Mesendoderm (in vitro differentiated cells): ENCODE measurements around the gene DGKI.

Source experiments
- DNase-seq: peaks from one replicate; pipeline ENCODE4 v3.0.0; 2013
- H2AK5ac ChIP-seq: 2 replicates; pipeline ENCODE4 v1.6.1; 2013; ENCODE audit warnings: low read length, inconsistent platforms
- H2BK120ac ChIP-seq: 2 replicates; pipeline ENCODE4 v1.6.1; 2013; ENCODE audit warnings: low read depth, mild to moderate bottlenecking, low read length, moderate library complexity, mixed read lengths
- H2BK15ac ChIP-seq: replicated peaks from 2 replicates; pipeline ENCODE4 v1.6.1; 2013; ENCODE audit warnings: low read depth, mild to moderate bottlenecking, moderate library complexity
- H2BK5ac ChIP-seq: 2 replicates; pipeline ENCODE4 v1.6.1; 2013; ENCODE audit warnings: low read length, inconsistent platforms
- H3K18ac ChIP-seq: 2 replicates; pipeline ENCODE4 v1.6.1; 2013; ENCODE audit warnings: mild to moderate bottlenecking, low read length, mixed read lengths
- H3K23ac ChIP-seq: one replicate; pipeline ENCODE4 v1.6.1; 2013; ENCODE audit warnings: low read length
- H3K27ac ChIP-seq: 2 replicates; pipeline ENCODE4 v1.5.1; 2013; ENCODE audit warnings: low read depth, mild to moderate bottlenecking, inconsistent platforms, low read length, moderate library complexity
- H3K27me3 ChIP-seq: 2 replicates; pipeline ENCODE4 v1.6.1; 2013; ENCODE audit warnings: low read length, control low read depth, mild to moderate bottlenecking, inconsistent platforms; ENCODE audit not compliant: insufficient read depth, poor library complexity
- H3K36me3 ChIP-seq: 2 replicates; pipeline ENCODE4 v1.6.1; 2013; ENCODE audit warnings: low read length, inconsistent platforms; ENCODE audit not compliant: control insufficient read depth, insufficient read depth
- H3K4ac ChIP-seq: one replicate; pipeline ENCODE4 v1.6.1; 2013; ENCODE audit warnings: low read depth, mild to moderate bottlenecking, low read length, moderate library complexity
- H3K4me1 ChIP-seq: 2 replicates; pipeline ENCODE4 v1.6.1; 2013; ENCODE audit warnings: low read depth, low read length, inconsistent platforms; ENCODE audit not compliant: control insufficient read depth
- H3K4me2 ChIP-seq: 2 replicates; pipeline ENCODE4 v1.6.1; 2013; ENCODE audit warnings: low read length
- H3K4me3 ChIP-seq: 2 replicates; pipeline ENCODE4 v1.5.1; 2013; ENCODE audit warnings: mild to moderate bottlenecking, low read length
- H3K56ac ChIP-seq: one replicate; pipeline ENCODE4 v1.6.1; 2013; ENCODE audit warnings: low read length
- H3K79me1 ChIP-seq: 2 replicates; pipeline ENCODE4 v1.6.1; 2013; ENCODE audit warnings: low read length, inconsistent platforms
- H3K79me2 ChIP-seq: 2 replicates; pipeline ENCODE4 v1.6.1; 2013; ENCODE audit warnings: mild to moderate bottlenecking, low read length; ENCODE audit not compliant: control insufficient read depth, insufficient read depth
- H3K9ac ChIP-seq: 2 replicates; pipeline ENCODE4 v1.6.1; 2013; ENCODE audit warnings: low read length, inconsistent platforms
- H4K5ac ChIP-seq: one replicate; pipeline ENCODE4 v1.6.1; 2013; ENCODE audit warnings: low read length
- H4K8ac ChIP-seq: one replicate; pipeline ENCODE4 v1.6.1; 2013; ENCODE audit warnings: low read depth, mild to moderate bottlenecking, control low read depth, low read length, moderate library complexity
- WGBS: extraction: QIAGEN DNeasy Blood & Tissue Kit; methylation state at CpG from one replicate; pipeline ENCODE4 v1.1.7; 2013; ENCODE audit warnings: low lambda C conversion rate, missing lambda C conversion rate; ENCODE audit not compliant: insufficient coverage; ENCODE audit errors: extremely low coverage; 5-methylcytosine and 5-hydroxymethylcytosine counted together

DGKI gene

GRCh38 chr7:137634356-137634755, 212.4 kb downstream of the DGKI start:
- H3K27me3 ChIP-seq, result no peaks in the 10 kb centered on the region

GRCh38 chr7:137633133-137633532, 213.6 kb downstream of the DGKI start:
- no peak overlapping the region for H2AK5ac ChIP-seq
- no peak overlapping the region for H2BK5ac ChIP-seq
- H2BK120ac ChIP-seq, result no peak overlapping the region
- WGBS, result no CpG with 5 or more reads among the region's 5 CpGs
- no peak for DNase-seq
- H3K4ac ChIP-seq, result no peak overlapping the region
- H2BK15ac ChIP-seq, result no peak overlapping the region
- H3K79me1 ChIP-seq, result no peaks in the 10 kb centered on the region
- H3K27ac ChIP-seq, result no peak overlapping the region
- H3K4me1 ChIP-seq, result no peaks in the 10 kb centered on the region
- no peak overlapping the region for H4K5ac ChIP-seq
- H3K4me2 ChIP-seq, result no peak overlapping the region
- H3K4me3 ChIP-seq, result no peak overlapping the region
- H3K79me2 ChIP-seq, result no peaks in the 10 kb centered on the region
- H3K56ac ChIP-seq, result no peak overlapping the region
- H3K23ac ChIP-seq, result no peak overlapping the region
- H4K8ac ChIP-seq, result no peak overlapping the region
- no peak overlapping the region for H3K9ac ChIP-seq
- no peak overlapping the region for H3K18ac ChIP-seq
- no peaks in the 10 kb centered on the region for H3K36me3 ChIP-seq
- no peaks in the 10 kb centered on the region for H3K27me3 ChIP-seq

More at GRCh38 chr7:137634356-137634755, 212.4 kb downstream of the DGKI start:
- H3K18ac ChIP-seq, result no peak overlapping the region
- H2AK5ac ChIP-seq, result no peak overlapping the region
- H3K4me1 ChIP-seq, result no peaks in the 10 kb centered on the region
- H3K79me2 ChIP-seq, result no peaks in the 10 kb centered on the region
- no peak overlapping the region for H3K4me2 ChIP-seq
- H4K5ac ChIP-seq, result no peak overlapping the region
- no peak overlapping the region for H3K9ac ChIP-seq
- H2BK120ac ChIP-seq, result no peak overlapping the region
- no peak overlapping the region for H3K56ac ChIP-seq
- H2BK15ac ChIP-seq, result no peak overlapping the region
- no peak overlapping the region for H3K23ac ChIP-seq
- no peak overlapping the region for H3K4ac ChIP-seq
- DNase-seq, result no peak
- H2BK5ac ChIP-seq, result no peak overlapping the region
- no peaks in the 10 kb centered on the region for H3K79me1 ChIP-seq
- H3K27ac ChIP-seq, result no peak overlapping the region
- no CpG with 5 or more reads among the region's 1 CpG for WGBS
- H3K4me3 ChIP-seq, result no peak overlapping the region
- no peaks in the 10 kb centered on the region for H3K36me3 ChIP-seq
- no peak overlapping the region for H4K8ac ChIP-seq

- H3K4ac ChIP-seq, result no peak overlapping the region
- H3K27ac ChIP-seq, result no peak overlapping the region
- no peak overlapping the region for H4K8ac ChIP-seq
- no peak overlapping the region for H3K4me2 ChIP-seq
- H3K18ac ChIP-seq, result no peak overlapping the region
- no peak overlapping the region for H2AK5ac ChIP-seq
- WGBS, result no CpG with 5 or more reads among the region's 3 CpGs
- no peak for DNase-seq
- no peak overlapping the region for H3K56ac ChIP-seq
- H3K4me3 ChIP-seq, result no peak overlapping the region
- H2BK15ac ChIP-seq, result no peak overlapping the region
- no peaks in the 10 kb centered on the region for H3K79me1 ChIP-seq
- no peak overlapping the region for H4K5ac ChIP-seq
- H2BK120ac ChIP-seq, result no peak overlapping the region
- H3K79me2 ChIP-seq, result no peaks in the 10 kb centered on the region
- no peaks in the 10 kb centered on the region for H3K4me1 ChIP-seq
- no peak overlapping the region for H3K23ac ChIP-seq
- no peak overlapping the region for H2BK5ac ChIP-seq
- H3K36me3 ChIP-seq, result no peaks in the 10 kb centered on the region
- no peaks in the 10 kb centered on the region for H3K27me3 ChIP-seq
- H3K9ac ChIP-seq, result no peak overlapping the region
Measured at GRCh38 chr7:137628216-137628615, 218.6 kb downstream of the DGKI start.

GRCh38 chr7:137626469-137627067, 220.2 kb downstream of the DGKI start:
- Histone ChIP-seq H3K4me3 (no peak overlapping the region), H2BK5ac (no peak overlapping the region), H3K27ac (no peak overlapping the region), H3K9ac (no peak overlapping the region), H3K23ac (no peak overlapping the region), H3K79me2 (no peaks in the 10 kb centered on the region), H3K27me3 (no peaks in the 10 kb centered on the region), H4K8ac (no peak overlapping the region), H3K4me2 (no peak overlapping the region), H2AK5ac (no peak overlapping the region), H2BK15ac (no peak overlapping the region), H3K4ac (no peak overlapping the region), H3K4me1 (no peaks in the 10 kb centered on the region), H4K5ac (no peak overlapping the region), H3K79me1 (no peaks in the 10 kb centered on the region), H2BK120ac (no peak overlapping the region), H3K36me3 (no peaks in the 10 kb centered on the region), H3K18ac (no peak overlapping the region), H3K56ac (no peak overlapping the region)
- DNase-seq, result peak; percentile 74
- WGBS, result no CpG with 5 or more reads among the region's 8 CpGs

DNA sequence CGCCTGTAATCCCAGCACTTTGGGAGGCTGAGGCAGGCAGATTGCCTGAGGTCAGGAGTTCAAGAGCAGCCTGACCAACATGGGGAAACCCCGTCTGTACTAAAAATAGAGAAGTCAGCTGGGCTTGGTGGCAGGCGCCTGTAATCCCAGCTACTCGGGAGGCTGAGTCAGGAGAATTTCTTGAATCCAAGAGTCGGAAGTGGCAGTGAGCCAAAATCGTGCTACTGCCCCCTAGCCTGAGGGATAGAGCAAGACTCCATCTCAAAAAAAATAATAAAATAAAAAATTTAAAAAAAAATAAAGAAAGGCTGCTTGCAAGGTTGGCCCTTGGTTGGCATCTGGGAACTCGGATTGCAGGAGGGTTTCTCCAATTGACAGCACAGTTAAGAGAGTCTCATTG, 221.6 kb downstream of the DGKI start:
- Histone ChIP-seq H3K27me3 (no peaks in the 10 kb centered on the region), H4K8ac (no peak overlapping the region), H2BK5ac (no peak overlapping the region), H2BK120ac (no peak overlapping the region), H3K79me2 (no peaks in the 10 kb centered on the region), H3K18ac (no peak overlapping the region), H3K27ac (no peak overlapping the region), H3K36me3 (no peaks in the 10 kb centered on the region), H3K56ac (no peak overlapping the region), H2BK15ac (no peak overlapping the region), H4K5ac (no peak overlapping the region), H3K4me1 (no peaks in the 10 kb centered on the region), H3K4me3 (no peak overlapping the region), H2AK5ac (no peak overlapping the region), H3K9ac (no peak overlapping the region), H3K4ac (no peak overlapping the region), H3K4me2 (no peak overlapping the region), H3K79me1 (no peaks in the 10 kb centered on the region), H3K23ac (no peak overlapping the region)
- DNase-seq, result no peak
- no CpG with 5 or more reads among the region's 7 CpGs for WGBS

GRCh38 chr7:137619181-137619580, 227.6 kb downstream of the DGKI start:
- Histone ChIP-seq H3K4me2 (no peak overlapping the region), H3K4ac (no peak overlapping the region), H3K27me3 (no peaks in the 10 kb centered on the region), H3K56ac (no peak overlapping the region), H3K18ac (no peak overlapping the region), H3K23ac (no peak overlapping the region), H3K36me3 (no peaks in the 10 kb centered on the region), H3K9ac (no peak overlapping the region), H3K4me1 (no peaks in the 10 kb centered on the region), H3K79me1 (no peaks in the 10 kb centered on the region), H3K79me2 (no peaks in the 10 kb centered on the region), H2BK120ac (no peak overlapping the region), H3K4me3 (no peak overlapping the region), H4K8ac (no peak overlapping the region), H3K27ac (no peak overlapping the region), H2BK5ac (no peak overlapping the region), H2BK15ac (no peak overlapping the region), H2AK5ac (no peak overlapping the region), H4K5ac (no peak overlapping the region)
- DNase-seq, result no peak
- WGBS, result no CpG with 5 or more reads among the region's 1 CpG
